Smooth muscle cell (in vitro differentiated cells): ENCODE results near the gene GPHN. TPM values are rescaled to one million over a fixed set of nuclear protein-coding genes. Genes with fewer than 3 reads are reported as not detected.

Source experiments
- DNase-seq: peaks from one replicate; lab custom pipeline; 2025; ENCODE audit not compliant: unreplicated experiment; lab: John Stamatoyannopoulos, UW
- H2AFZ ChIP-seq: fragments of 200-600 bp; sonication (generic); 2 replicates; pipeline ENCODE4 v1.6.0; 2016; ENCODE audit warnings: antibody characterized with exemption, low read depth, mild to moderate bottlenecking
- H3F3A ChIP-seq: fragments of 200-600 bp; sonication (generic); 2 replicates; pipeline ENCODE4 v1.6.0; 2017; ENCODE audit warnings: antibody characterized with exemption, low read depth
- H3K27ac ChIP-seq: fragments of 200-600 bp; sonication (generic); 2 replicates; pipeline ENCODE4 v1.5.1; 2016; ENCODE audit warnings: low read depth, mild to moderate bottlenecking
- H3K27me3 ChIP-seq: fragments of 200-600 bp; sonication (generic); 2 replicates; pipeline ENCODE4 v1.6.1; 2016; ENCODE audit warnings: low read depth, mild to moderate bottlenecking
- H3K36me3 ChIP-seq: fragments of 200-600 bp; sonication (generic); 2 replicates; pipeline ENCODE4 v1.5.1; 2016; ENCODE audit warnings: low read depth
- H3K4me1 ChIP-seq: fragments of 200-600 bp; sonication (generic); 2 replicates; pipeline ENCODE4 v1.5.1; 2016; ENCODE audit warnings: low read depth
- H3K4me2 ChIP-seq: fragments of 200-600 bp; sonication (generic); 2 replicates; pipeline ENCODE4 v1.6.0; 2016; ENCODE audit warnings: mild to moderate bottlenecking
- H3K4me3 ChIP-seq: fragments of 200-600 bp; sonication (generic); 2 replicates; pipeline ENCODE4 v1.5.1; 2016; ENCODE audit warnings: mild to moderate bottlenecking
- H3K79me2 ChIP-seq: fragments of 200-600 bp; sonication (generic); 2 replicates; pipeline ENCODE4 v1.6.0; 2016; ENCODE audit warnings: low read depth, mild to moderate bottlenecking
- H3K9ac ChIP-seq: fragments of 200-600 bp; sonication (generic); 2 replicates; pipeline ENCODE4 v1.6.0; 2016; ENCODE audit warnings: low read depth
- H3K9me3 ChIP-seq: fragments of 200-600 bp; sonication (generic); replicated peaks from 2 replicates; pipeline ENCODE4 v1.5.1; 2016; ENCODE audit warnings: low read depth
- H4K20me1 ChIP-seq: fragments of 200-600 bp; sonication (generic); 2 replicates; pipeline ENCODE4 v1.6.0; 2016; ENCODE audit warnings: low read depth
- WGBS: methylation state at CpG from one replicate; pipeline ENCODE4 v1.1.7; 2016; ENCODE audit warnings: low lambda C conversion rate; 5-methylcytosine and 5-hydroxymethylcytosine counted together
- polyA plus RNA-seq: library from polyadenylated mRNA; unstranded; fragments of >200 nt; fragmentation: Nextera tagmentation; extraction: Ambion mirVana; gene quantifications from 2 replicates; pipeline ENCODE4 v1.2.1, GENCODE V29; 2016
- total RNA-seq: library from RNA; depleted of rRNA; stranded (reverse); fragments of >200 nt; gene quantifications from 2 replicates; pipeline ENCODE4 v1.2.3, GENCODE V29; 2014
- TF ChIP-seq, protein P1 (sequence below): fragments of 200-600 bp; sonication (generic); IDR thresholded peaks from 2 replicates; pipeline ENCODE4 v1.5.1; 2017; ENCODE audit warnings: borderline replicate concordance, mild to moderate bottlenecking, antibody characterized with exemption; ENCODE audit not compliant: insufficient read depth, poor library complexity, severe bottlenecking

Gene GPHN
- total and polyA plus RNA-seq, 2 experiments from 2014 or later = 8.6 to 18.9 TPM

DNA sequence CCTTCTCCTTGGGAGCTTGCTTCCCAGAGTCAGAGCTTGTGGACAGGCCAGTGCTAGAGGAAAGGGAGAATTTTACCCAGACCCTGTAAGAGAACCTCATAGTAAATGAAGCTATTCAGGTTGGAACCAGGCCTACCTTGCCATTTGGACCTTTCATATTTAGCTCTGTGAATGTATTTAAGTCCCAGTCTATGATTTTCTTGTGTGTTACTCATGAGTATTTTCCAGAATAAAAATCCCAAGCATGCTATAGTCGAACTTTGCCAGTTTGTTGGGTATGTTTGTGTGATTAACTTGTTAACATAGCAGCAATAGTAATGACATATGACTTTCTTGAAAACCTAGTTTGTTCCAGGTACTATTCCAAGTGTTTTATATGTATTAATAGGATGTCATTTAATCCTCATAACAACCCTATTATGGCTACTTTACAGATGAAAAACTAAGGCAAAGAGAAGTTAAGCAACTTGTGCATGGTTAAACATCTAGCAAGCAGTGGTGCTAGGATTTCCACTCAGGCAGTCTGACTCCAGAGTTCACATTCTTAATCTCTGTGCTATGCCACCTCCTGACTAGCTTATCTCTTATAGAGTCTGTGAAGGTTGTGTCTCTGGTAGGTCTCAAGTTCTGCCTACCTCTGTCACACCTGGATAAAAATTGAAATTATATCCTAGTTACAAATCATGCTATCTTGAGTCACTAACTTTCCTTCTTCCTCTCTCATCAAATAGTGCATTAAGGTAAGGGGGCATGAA is 633.4 kb downstream of the GPHN start:
- Histone ChIP-seq H4K20me1 (no peaks in the 10 kb centered on the region), H2AFZ (no peak overlapping the region), H3K4me2 (no peak overlapping the region), H3K27ac (no peak overlapping the region), H3K4me3 (no peak overlapping the region), H3F3A (no peaks in the 10 kb centered on the region), H3K9me3 (no peaks in the 10 kb centered on the region), H3K79me2 (no peaks in the 10 kb centered on the region), H3K27me3 (no peaks in the 10 kb centered on the region), H3K9ac (no peak overlapping the region), H3K36me3 (no peaks in the 10 kb centered on the region), H3K4me1 (no peaks in the 10 kb centered on the region)
- 69% methylated on average over 1 of the region's 1 CpG for WGBS
- TF ChIP-seq, protein P1, sequence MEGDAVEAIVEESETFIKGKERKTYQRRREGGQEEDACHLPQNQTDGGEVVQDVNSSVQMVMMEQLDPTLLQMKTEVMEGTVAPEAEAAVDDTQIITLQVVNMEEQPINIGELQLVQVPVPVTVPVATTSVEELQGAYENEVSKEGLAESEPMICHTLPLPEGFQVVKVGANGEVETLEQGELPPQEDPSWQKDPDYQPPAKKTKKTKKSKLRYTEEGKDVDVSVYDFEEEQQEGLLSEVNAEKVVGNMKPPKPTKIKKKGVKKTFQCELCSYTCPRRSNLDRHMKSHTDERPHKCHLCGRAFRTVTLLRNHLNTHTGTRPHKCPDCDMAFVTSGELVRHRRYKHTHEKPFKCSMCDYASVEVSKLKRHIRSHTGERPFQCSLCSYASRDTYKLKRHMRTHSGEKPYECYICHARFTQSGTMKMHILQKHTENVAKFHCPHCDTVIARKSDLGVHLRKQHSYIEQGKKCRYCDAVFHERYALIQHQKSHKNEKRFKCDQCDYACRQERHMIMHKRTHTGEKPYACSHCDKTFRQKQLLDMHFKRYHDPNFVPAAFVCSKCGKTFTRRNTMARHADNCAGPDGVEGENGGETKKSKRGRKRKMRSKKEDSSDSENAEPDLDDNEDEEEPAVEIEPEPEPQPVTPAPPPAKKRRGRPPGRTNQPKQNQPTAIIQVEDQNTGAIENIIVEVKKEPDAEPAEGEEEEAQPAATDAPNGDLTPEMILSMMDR = no peak
- no peak for DNase-seq

DNA sequence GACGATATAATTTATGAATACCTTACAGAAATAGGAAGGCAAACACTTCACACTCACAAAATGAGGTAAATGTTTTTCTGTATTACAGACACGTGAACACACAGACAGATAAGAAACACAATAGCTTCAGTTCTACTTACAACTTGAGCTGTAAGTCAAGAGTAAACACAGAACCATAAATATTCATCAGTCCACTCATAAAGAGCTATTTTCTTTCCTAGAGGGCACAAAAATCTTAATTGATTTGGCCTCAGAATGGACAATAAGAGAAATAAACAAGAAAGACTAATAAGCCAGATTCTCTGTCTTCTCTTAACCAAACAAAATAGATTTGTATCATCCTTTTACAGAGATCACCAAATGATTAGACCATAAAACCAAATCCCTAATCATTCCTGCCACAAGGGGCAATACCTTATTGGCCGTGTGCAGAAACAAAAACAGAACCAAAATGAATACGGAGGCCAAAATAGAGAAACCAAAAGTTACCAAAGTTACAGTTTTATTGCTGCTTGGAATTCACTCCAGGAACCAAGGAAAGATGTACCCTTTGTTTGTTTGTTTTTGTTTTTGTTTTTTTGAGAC is 643.2 kb downstream of the GPHN start:
- TF ChIP-seq, protein P1 = peak; percentile 27
- H3K4me2 ChIP-seq = no peak overlapping the region
- no peak for DNase-seq
- no peaks in the 10 kb centered on the region for H4K20me1 ChIP-seq
- WGBS = 84% methylated on average over 4 of the region's 4 CpGs
- no peaks in the 10 kb centered on the region for H3K9me3 ChIP-seq
- H3K27ac ChIP-seq = no peak overlapping the region
- H3K9ac ChIP-seq = no peak overlapping the region
- no peak overlapping the region for H3K4me3 ChIP-seq
- no peaks in the 10 kb centered on the region for H3K4me1 ChIP-seq
- no peaks in the 10 kb centered on the region for H3K27me3 ChIP-seq
- H3F3A ChIP-seq = no peaks in the 10 kb centered on the region
- no peaks in the 10 kb centered on the region for H3K79me2 ChIP-seq
- H2AFZ ChIP-seq = no peak overlapping the region
- no peaks in the 10 kb centered on the region for H3K36me3 ChIP-seq

DNA sequence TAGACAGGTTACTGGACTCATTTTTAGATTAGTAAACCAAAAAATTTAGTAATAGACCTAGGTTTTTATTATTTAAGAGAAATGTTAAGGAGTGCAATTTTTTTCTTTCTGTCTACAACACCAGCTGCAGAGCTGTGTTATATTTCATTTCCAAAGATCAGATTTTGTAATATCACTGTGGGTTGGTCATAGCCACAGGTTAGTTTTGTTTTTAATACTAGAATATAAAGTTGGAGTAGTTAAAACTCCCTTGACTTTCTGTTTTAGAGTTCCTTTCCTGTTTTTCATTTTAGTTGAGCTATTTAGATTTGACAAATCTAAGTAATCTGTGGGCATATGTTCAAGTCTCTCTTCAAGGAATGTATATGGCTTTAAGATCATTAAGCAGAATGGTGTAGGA is 650.6 kb downstream of the GPHN start:
- Histone ChIP-seq H3K4me1 (no peaks in the 10 kb centered on the region), H3K36me3 (no peaks in the 10 kb centered on the region), H3K4me3 (no peak overlapping the region), H3F3A (no peaks in the 10 kb centered on the region), H3K9ac (no peak overlapping the region), H3K27ac (no peak overlapping the region), H3K4me2 (no peak overlapping the region), H3K27me3 (no peaks in the 10 kb centered on the region), H2AFZ (no peak overlapping the region), H3K9me3 (no peaks in the 10 kb centered on the region), H3K79me2 (no peaks in the 10 kb centered on the region), H4K20me1 (no peaks in the 10 kb centered on the region)
- no peak for DNase-seq
- TF ChIP-seq, protein P1 = no peak

DNA sequence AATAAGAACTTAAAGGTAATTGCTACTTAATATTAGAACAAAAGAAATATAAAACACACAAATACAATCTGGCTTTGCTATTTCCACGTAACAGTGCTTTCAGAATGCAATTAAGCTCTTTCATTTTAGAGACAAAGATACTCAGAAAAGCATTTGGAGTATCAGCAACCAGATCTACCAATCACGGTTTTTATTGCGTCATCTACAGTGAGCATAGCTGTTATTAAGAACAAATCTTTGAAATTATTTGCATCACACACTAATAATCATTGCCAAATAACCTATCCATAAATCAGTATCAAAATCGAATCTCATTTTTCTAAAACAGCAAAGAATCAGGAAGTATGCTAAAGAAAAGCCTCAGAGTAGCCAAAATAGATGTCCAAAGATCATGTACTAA is 654.4 kb downstream of the GPHN start:
- 88% methylated on average over 4 of the region's 4 CpGs for WGBS
- Histone ChIP-seq H4K20me1 (no peaks in the 10 kb centered on the region), H3K4me2 (no peak overlapping the region), H2AFZ (no peak overlapping the region), H3F3A (no peaks in the 10 kb centered on the region), H3K9ac (no peak overlapping the region), H3K27ac (no peak overlapping the region), H3K79me2 (no peaks in the 10 kb centered on the region), H3K4me1 (no peaks in the 10 kb centered on the region), H3K27me3 (no peaks in the 10 kb centered on the region), H3K4me3 (no peak overlapping the region), H3K36me3 (no peaks in the 10 kb centered on the region), H3K9me3 (no peaks in the 10 kb centered on the region)
- TF ChIP-seq, protein P1 = no peak
- DNase-seq = no peak
